ENCODE measurements around the gene SCN10A. TPM values are rescaled to one million over a fixed set of nuclear protein-coding genes. Genes with fewer than 3 reads are reported as not detected.

SCN10A gene
- total RNA-seq, 1 donor from 2014 or later: not detected

DNA sequence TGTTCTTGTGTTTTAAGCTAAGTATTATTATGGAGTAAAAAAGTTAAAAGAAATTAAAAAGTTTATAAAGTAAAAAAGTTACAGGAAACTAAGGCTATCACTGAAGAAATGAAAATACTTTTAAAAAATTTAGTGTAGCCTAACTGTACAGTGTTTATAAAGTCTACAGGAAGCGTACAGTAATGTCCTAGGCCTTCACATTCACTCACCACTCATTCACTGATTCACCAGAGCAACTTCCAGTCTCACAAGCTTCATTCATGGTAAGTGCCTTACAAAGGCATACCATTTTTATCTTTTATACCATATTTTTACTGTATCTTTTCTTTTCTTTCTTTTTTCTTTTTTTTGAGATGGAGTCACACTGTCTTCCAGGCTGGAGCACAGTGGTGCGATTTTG is 125.8 kb downstream of the SCN10A start:
- Mint-ChIP-seq H3K4me1 (no peaks in the 10 kb centered on the region), H3K27me3 (ENCODE audit: low read depth) (peaks cover 21% of the 10 kb centered on the region), H3K9me3 (no peaks in the 10 kb centered on the region), H3K4me3 (no peak overlapping the region), H3K27ac (no peak overlapping the region), H3K36me3 (no peaks in the 10 kb centered on the region)
- DNase-seq (ENCODE audit: low spot score in 2 of 2, unreplicated experiment in 2 of 2): no peak
- TF ChIP-seq, protein P1, sequence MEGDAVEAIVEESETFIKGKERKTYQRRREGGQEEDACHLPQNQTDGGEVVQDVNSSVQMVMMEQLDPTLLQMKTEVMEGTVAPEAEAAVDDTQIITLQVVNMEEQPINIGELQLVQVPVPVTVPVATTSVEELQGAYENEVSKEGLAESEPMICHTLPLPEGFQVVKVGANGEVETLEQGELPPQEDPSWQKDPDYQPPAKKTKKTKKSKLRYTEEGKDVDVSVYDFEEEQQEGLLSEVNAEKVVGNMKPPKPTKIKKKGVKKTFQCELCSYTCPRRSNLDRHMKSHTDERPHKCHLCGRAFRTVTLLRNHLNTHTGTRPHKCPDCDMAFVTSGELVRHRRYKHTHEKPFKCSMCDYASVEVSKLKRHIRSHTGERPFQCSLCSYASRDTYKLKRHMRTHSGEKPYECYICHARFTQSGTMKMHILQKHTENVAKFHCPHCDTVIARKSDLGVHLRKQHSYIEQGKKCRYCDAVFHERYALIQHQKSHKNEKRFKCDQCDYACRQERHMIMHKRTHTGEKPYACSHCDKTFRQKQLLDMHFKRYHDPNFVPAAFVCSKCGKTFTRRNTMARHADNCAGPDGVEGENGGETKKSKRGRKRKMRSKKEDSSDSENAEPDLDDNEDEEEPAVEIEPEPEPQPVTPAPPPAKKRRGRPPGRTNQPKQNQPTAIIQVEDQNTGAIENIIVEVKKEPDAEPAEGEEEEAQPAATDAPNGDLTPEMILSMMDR (IDR thresholded peaks at IDR 0.05; ENCODE audit: unreplicated experiment): no peak

DNA sequence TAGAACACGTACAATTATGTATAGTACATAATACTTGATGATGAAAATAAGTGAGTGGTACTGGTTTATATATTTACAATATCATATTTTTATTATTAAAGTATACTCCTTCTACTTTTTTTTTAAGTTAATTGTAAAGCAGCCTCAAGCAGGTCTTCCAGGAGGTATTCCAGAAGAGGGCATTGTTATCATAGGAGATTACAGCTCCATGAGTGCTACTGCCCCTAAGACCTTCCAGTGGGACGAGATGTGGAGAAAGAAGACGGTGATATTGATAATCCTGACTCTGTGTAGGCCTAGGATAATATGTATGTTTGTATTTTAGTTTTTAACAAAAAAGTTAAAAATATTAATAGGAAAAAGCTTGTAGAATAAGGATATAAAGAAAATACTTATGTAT is 126.2 kb downstream of the SCN10A start:
- H3K4me1 Mint-ChIP-seq: no peaks in the 10 kb centered on the region
- H3K36me3 Mint-ChIP-seq: no peaks in the 10 kb centered on the region
- TF ChIP-seq, protein P1 (IDR thresholded peaks at IDR 0.05; ENCODE audit: unreplicated experiment): no peak

DNA sequence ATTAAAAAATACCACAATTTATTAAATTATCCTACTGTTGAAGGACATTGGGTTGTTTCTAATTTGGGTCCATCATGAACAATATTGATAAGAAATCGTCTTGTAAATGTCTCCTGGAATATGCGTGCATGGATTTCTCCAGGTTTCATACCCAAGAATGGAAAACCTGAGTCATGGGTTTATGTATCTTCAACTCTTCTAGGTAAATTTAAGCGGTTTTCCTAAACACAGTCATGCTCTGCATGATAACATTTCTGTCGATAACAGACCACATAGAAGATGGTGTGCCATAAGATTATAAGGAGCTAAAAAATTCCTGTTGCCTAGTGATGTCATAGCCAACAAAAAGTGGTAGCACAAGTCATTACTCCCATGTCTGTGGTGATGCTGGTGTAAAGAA is 126.7 kb downstream of the SCN10A start:
- TF ChIP-seq, protein P1 (IDR thresholded peaks at IDR 0.05; ENCODE audit: unreplicated experiment): no peak
- Mint-ChIP-seq H3K9me3 (no peaks in the 10 kb centered on the region), H3K36me3 (no peaks in the 10 kb centered on the region), H3K4me1 (no peaks in the 10 kb centered on the region), H3K4me3 (no peak overlapping the region), H3K27me3 (ENCODE audit: low read depth) (peaks cover 23% of the 10 kb centered on the region), H3K27ac (no peak overlapping the region)
- no peak for DNase-seq (ENCODE audit: low spot score in 2 of 2, unreplicated experiment in 2 of 2)

More for the DNA sequence above, 126.2 kb downstream of the SCN10A start:
- Mint-ChIP-seq H3K27ac (no peak overlapping the region), H3K4me3 (no peak overlapping the region), H3K9me3 (no peaks in the 10 kb centered on the region), H3K27me3 (ENCODE audit: low read depth) (peaks cover 21% of the 10 kb centered on the region)
- DNase-seq (ENCODE audit: low spot score in 2 of 2, unreplicated experiment in 2 of 2): no peak

DNA sequence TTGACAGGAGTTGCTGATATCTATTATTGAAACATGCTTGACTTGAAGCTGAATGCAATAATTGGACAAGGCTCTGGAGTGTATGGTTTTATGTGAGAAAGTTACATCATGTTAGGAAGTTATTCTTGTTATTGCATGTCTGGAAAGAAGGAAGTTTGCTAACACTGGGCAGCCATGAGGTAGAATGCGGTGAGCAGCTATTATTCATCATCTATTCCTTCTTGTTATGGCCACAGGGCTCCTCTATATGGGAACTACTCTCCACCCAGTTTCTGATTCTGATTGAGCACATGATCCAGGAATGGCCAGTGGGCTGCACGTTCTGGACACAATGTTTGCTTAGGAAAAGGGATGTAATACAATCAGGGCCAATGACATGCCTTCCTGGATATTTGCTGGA is 128.7 kb downstream of the SCN10A start:
- Mint-ChIP-seq H3K9me3 (no peaks in the 10 kb centered on the region), H3K4me3 (no peak overlapping the region), H3K4me1 (no peaks in the 10 kb centered on the region), H3K27ac (no peak overlapping the region), H3K27me3 (ENCODE audit: low read depth) (peaks cover 33% of the 10 kb centered on the region), H3K36me3 (no peaks in the 10 kb centered on the region)
- TF ChIP-seq, protein P1 (IDR thresholded peaks at IDR 0.05; ENCODE audit: unreplicated experiment): no peak
- DNase-seq (ENCODE audit: low spot score in 2 of 2, unreplicated experiment in 2 of 2): no peak

DNA sequence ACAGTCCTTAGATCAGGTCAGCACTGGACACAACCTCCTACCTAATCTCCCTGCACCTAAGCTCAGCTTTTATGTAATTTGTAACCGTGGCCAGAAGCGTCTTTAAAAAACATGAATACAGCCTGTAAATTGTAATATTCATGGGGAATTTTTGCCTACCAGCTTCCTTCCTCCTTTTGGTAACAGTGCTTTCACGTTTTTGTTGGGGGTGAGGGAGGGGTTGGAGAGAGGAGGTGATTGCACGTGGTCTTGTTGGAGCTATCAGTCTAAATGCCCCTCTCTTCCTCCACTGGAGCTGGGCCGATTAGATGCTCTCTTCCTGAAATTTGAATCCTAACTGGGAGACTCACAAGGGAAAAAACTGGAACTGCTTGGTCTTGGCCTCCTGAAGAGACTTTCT is 131.5 kb downstream of the SCN10A start:
- Mint-ChIP-seq H3K27ac (no peak overlapping the region), H3K4me3 (no peak overlapping the region), H3K4me1 (no peaks in the 10 kb centered on the region), H3K36me3 (no peaks in the 10 kb centered on the region), H3K9me3 (no peaks in the 10 kb centered on the region), H3K27me3 (ENCODE audit: low read depth) (peaks cover 54% of the 10 kb centered on the region)
- TF ChIP-seq, protein P1 (IDR thresholded peaks at IDR 0.05; ENCODE audit: unreplicated experiment): no peak
- DNase-seq (ENCODE audit: low spot score in 2 of 2, unreplicated experiment in 2 of 2): no peak

DNA sequence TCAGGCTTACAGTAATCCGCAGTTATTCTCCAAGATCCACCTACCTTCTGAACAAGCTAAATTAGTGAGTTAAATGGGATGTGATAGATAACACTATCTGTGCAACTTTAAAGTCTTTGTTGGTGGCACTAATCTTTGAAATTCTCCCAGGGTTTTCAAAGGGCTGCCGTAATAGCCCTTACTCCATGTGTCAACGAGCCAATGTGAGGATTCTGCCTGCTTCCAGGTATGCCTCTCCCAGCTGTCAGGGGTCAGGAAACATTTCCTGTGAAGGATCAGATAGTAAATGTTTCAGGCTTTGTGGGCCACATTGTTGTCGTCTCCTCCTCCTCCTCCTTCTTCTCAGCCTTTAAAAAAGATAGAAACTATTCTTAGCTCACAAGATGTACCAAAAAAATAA is 146.3 kb downstream of the SCN10A start:
- no peak for DNase-seq (ENCODE audit: low spot score in 2 of 2, unreplicated experiment in 2 of 2)
- Mint-ChIP-seq H3K4me1 (no peaks in the 10 kb centered on the region), H3K9me3 (peaks cover 6% of the 10 kb centered on the region), H3K36me3 (no peaks in the 10 kb centered on the region), H3K27me3 (ENCODE audit: low read depth) (peaks cover 29% of the 10 kb centered on the region), H3K27ac (no peak overlapping the region), H3K4me3 (no peak overlapping the region)
- TF ChIP-seq, protein P1 (IDR thresholded peaks at IDR 0.05; ENCODE audit: unreplicated experiment): no peak
